GM23248 (cell line): ENCODE results near the gene DOK6. TPM values are rescaled to one million over a fixed set of nuclear protein-coding genes. Genes with fewer than 3 reads are reported as not detected.

Experiments used
- DNase-seq: peaks from one replicate; pipeline ENCODE4 v3.0.0-alpha.2; 2015
- H2AFZ ChIP-seq: fragments of 200-600 bp; sonication (generic); 2 replicates; pipeline ENCODE4 v1.6.1; 2016; ENCODE audit warnings: antibody characterized with exemption
- H3F3A ChIP-seq: fragments of 200-600 bp; sonication (generic); 2 replicates; pipeline ENCODE4 v1.6.1; 2016; ENCODE audit warnings: mild to moderate bottlenecking, antibody characterized with exemption, mixed run types; ENCODE audit not compliant: insufficient read depth
- H3K27ac ChIP-seq: fragments of 200-600 bp; sonication (generic); 2 replicates; pipeline ENCODE4 v1.5.1; 2016; ENCODE audit warnings: mild to moderate bottlenecking
- H3K27me3 ChIP-seq: fragments of 200-600 bp; sonication (generic); replicated peaks from 2 replicates; pipeline ENCODE4 v1.6.1; 2016; ENCODE audit warnings: mild to moderate bottlenecking; ENCODE audit not compliant: insufficient read depth
- H3K36me3 ChIP-seq: fragments of 200-600 bp; sonication (generic); 2 replicates; pipeline ENCODE4 v1.6.1; 2016; ENCODE audit warnings: low read depth, mild to moderate bottlenecking
- H3K4me1 ChIP-seq: fragments of 200-600 bp; sonication (generic); 2 replicates; pipeline ENCODE4 v1.6.1; 2016; ENCODE audit warnings: mild to moderate bottlenecking; ENCODE audit not compliant: insufficient read depth
- H3K4me2 ChIP-seq: fragments of 200-600 bp; sonication (generic); one replicate; pipeline ENCODE4 v1.6.1; 2016; ENCODE audit warnings: mild to moderate bottlenecking; ENCODE audit not compliant: unreplicated experiment
- H3K4me3 ChIP-seq: fragments of 200-600 bp; sonication (generic); 2 replicates; pipeline ENCODE4 v1.5.1; 2016; ENCODE audit warnings: mild to moderate bottlenecking
- H3K79me2 ChIP-seq: fragments of 200-600 bp; sonication (generic); 2 replicates; pipeline ENCODE4 v1.6.1; 2016; ENCODE audit warnings: mild to moderate bottlenecking; ENCODE audit not compliant: insufficient read depth
- H3K9ac ChIP-seq: fragments of 200-600 bp; sonication (generic); 2 replicates; pipeline ENCODE4 v1.6.1; 2016; ENCODE audit warnings: mild to moderate bottlenecking
- H3K9me2 ChIP-seq: fragments of 200-600 bp; sonication (generic); 2 replicates; pipeline ENCODE4 v1.6.1; 2016; ENCODE audit warnings: mixed run types, mild to moderate bottlenecking, moderate library complexity; ENCODE audit not compliant: insufficient read depth
- H3K9me3 ChIP-seq: fragments of 200-600 bp; sonication (generic); one replicate; pipeline ENCODE4 v1.6.1; 2017; ENCODE audit warnings: low read depth
- H4K20me1 ChIP-seq: fragments of 200-600 bp; sonication (generic); 2 replicates; pipeline ENCODE4 v1.6.0; 2016; ENCODE audit not compliant: insufficient read depth
- EZH2 ChIP-seq: fragments of 200-600 bp; sonication (generic); IDR thresholded peaks from 2 replicates; pipeline ENCODE4 v1.6.1; 2018; ENCODE audit warnings: antibody characterized with exemption, mild to moderate bottlenecking; ENCODE audit not compliant: insufficient read depth, poor library complexity, severe bottlenecking
- EZH2phosphoT487 ChIP-seq: fragments of 200-600 bp; sonication (generic); IDR thresholded peaks from 2 replicates; pipeline ENCODE4 v1.6.1; 2018; ENCODE audit warnings: antibody characterized with exemption, moderate library complexity, mild to moderate bottlenecking, low read depth; ENCODE audit not compliant: insufficient read depth
- WGBS, 2 experiments: methylation state at CpG; one replicate each; pipeline ENCODE4 v1.1.6; 2015 to 2017; ENCODE audit warnings: low lambda C conversion rate in 2 of 2, low coverage in 1 of 2; ENCODE audit errors: missing lambda C conversion rate in 2 of 2; 5-methylcytosine and 5-hydroxymethylcytosine counted together
- in situ Hi-C: fragments of 300-500 bp; cut with MboI; formaldehyde crosslinking; loops from 2 replicates; pipeline ENCODE4 v1.15.0; 2020
- polyA plus RNA-seq: library from polyadenylated mRNA; unstranded; fragments of >200 nt; fragmentation: Nextera tagmentation; extraction: Ambion mirVana; gene quantifications from 2 replicates; pipeline ENCODE4 v1.2.1, GENCODE V29; 2016
- total RNA-seq: library from RNA; depleted of rRNA; stranded (reverse); fragments of >200 nt; shearing (Covaris generic); gene quantifications from 2 replicates; pipeline ENCODE4 v1.2.3, GENCODE V29; 2014

DOK6 gene
- total and polyA plus RNA-seq, 2 experiments from 2014 or later, result 1.1 to 5.2 TPM

GRCh38 chr18:69490813-69491212 is 90.1 kb downstream of the DOK6 start:
- DNase-seq, result peak; percentile 65
- 57 to 58% methylated on average over 4 of the region's 4 CpGs for WGBS, 2 experiments
- Histone ChIP-seq H3K9ac (no peak overlapping the region), H3K9me2 (0 out of 2 replicates have a peak, but pooled peaks cover 5% of the 10 kb centered on the region), H2AFZ (no peak overlapping the region), H3K36me3 (no peaks in the 10 kb centered on the region), H3K79me2 (no peaks in the 10 kb centered on the region), H3K4me1 (peaks cover 8% of the 10 kb centered on the region; the same call in 1 of the 2 replicates), H3K4me3 (no peak overlapping the region), H3K27ac (no peak overlapping the region), H3K27me3 (no peaks in the 10 kb centered on the region), H3K9me3 (no peaks in the 10 kb centered on the region), H3K4me2 (peak overlapping the region; percentile 12), H4K20me1 (no peaks in the 10 kb centered on the region), H3F3A (no peaks in the 10 kb centered on the region)
- TF ChIP-seq EZH2 (no peak), EZH2phosphoT487 (no peak)
- in situ Hi-C loops, result no loop called here

- no peaks in the 10 kb centered on the region for H4K20me1 ChIP-seq
- H3K9me2 ChIP-seq, result 0 out of 2 replicates have a peak, but pooled peaks cover 5% of the 10 kb centered on the region
- no peaks in the 10 kb centered on the region for H3F3A ChIP-seq
- H3K4me2 ChIP-seq, result no peak overlapping the region
- no peaks in the 10 kb centered on the region for H3K36me3 ChIP-seq
- in situ Hi-C loops, result no loop called here
- H3K9ac ChIP-seq, result no peak overlapping the region
- H3K4me1 ChIP-seq, result peaks cover 8% of the 10 kb centered on the region; the same call in 1 of the 2 replicates
- no peak overlapping the region for H3K4me3 ChIP-seq
- no peak for TF ChIP-seq EZH2
- no peak for TF ChIP-seq EZH2phosphoT487
- H2AFZ ChIP-seq, result no peak overlapping the region
- no peaks in the 10 kb centered on the region for H3K79me2 ChIP-seq
- no peaks in the 10 kb centered on the region for H3K27me3 ChIP-seq
- no peak for DNase-seq
- no peak overlapping the region for H3K27ac ChIP-seq
- WGBS, 2 experiments, result 76 to 81% methylated on average over 2 of the region's 2 CpGs
- H3K9me3 ChIP-seq, result no peaks in the 10 kb centered on the region
These were observed 90.9 kb downstream of the DOK6 start for GRCh38 chr18:69491576-69491975.

GRCh38 chr18:69492861-69493260 is 92.2 kb downstream of the DOK6 start:
- in situ Hi-C loops, result no loop called here
- H4K20me1 ChIP-seq, result no peaks in the 10 kb centered on the region

GRCh38 chr18:69494841-69495240 is 94.2 kb downstream of the DOK6 start:
- no peak overlapping the region for H3K27ac ChIP-seq
- no peak for DNase-seq
- no peaks in the 10 kb centered on the region for H3K79me2 ChIP-seq
- WGBS, 2 experiments, result 89 to 94% methylated on average over 4 of the region's 4 CpGs
- no peak overlapping the region for H3K9ac ChIP-seq
- in situ Hi-C loops, result no loop called here
- H3K36me3 ChIP-seq, result no peaks in the 10 kb centered on the region
- H4K20me1 ChIP-seq, result no peaks in the 10 kb centered on the region
- H3K4me3 ChIP-seq, result no peak overlapping the region
- TF ChIP-seq EZH2 (no peak), EZH2phosphoT487 (no peak)
- H3K27me3 ChIP-seq, result no peaks in the 10 kb centered on the region
- H2AFZ ChIP-seq, result no peak overlapping the region
- peaks cover 8% of the 10 kb centered on the region; the same call in 1 of the 2 replicates for H3K4me1 ChIP-seq
- no peaks in the 10 kb centered on the region for H3K9me3 ChIP-seq
- no peaks in the 10 kb centered on the region for H3K9me2 ChIP-seq
- no peak overlapping the region for H3K4me2 ChIP-seq
- H3F3A ChIP-seq, result no peaks in the 10 kb centered on the region

More at GRCh38 chr18:69492861-69493260, 92.2 kb downstream of the DOK6 start:
- no peak for DNase-seq
- Histone ChIP-seq H3K4me1 (peaks cover 8% of the 10 kb centered on the region; the same call in 1 of the 2 replicates), H3K36me3 (no peaks in the 10 kb centered on the region), H3K9ac (no peak overlapping the region), H3K4me2 (no peak overlapping the region), H3K27ac (no peak overlapping the region), H3K27me3 (no peaks in the 10 kb centered on the region), H3F3A (no peaks in the 10 kb centered on the region), H3K4me3 (no peak overlapping the region), H2AFZ (no peak overlapping the region), H3K9me3 (no peaks in the 10 kb centered on the region), H3K79me2 (no peaks in the 10 kb centered on the region), H3K9me2 (0 out of 2 replicates have a peak, but pooled peaks cover 5% of the 10 kb centered on the region)
- WGBS, 2 experiments, result 56 to 68% methylated on average over 2 of the region's 2 CpGs
- TF ChIP-seq EZH2phosphoT487 (no peak), EZH2 (no peak)

GRCh38 chr18:69495338-69495737 is 94.7 kb downstream of the DOK6 start:
- H3K4me2 ChIP-seq, result no peak overlapping the region
- H3K9me2 ChIP-seq, result no peaks in the 10 kb centered on the region
- H2AFZ ChIP-seq, result no peak overlapping the region
- TF ChIP-seq EZH2phosphoT487 (no peak), EZH2 (no peak)
- no peaks in the 10 kb centered on the region for H3K36me3 ChIP-seq
- H4K20me1 ChIP-seq, result no peaks in the 10 kb centered on the region
- DNase-seq, result no peak
- no peak overlapping the region for H3K4me3 ChIP-seq
- no peaks in the 10 kb centered on the region for H3K27me3 ChIP-seq
- no peaks in the 10 kb centered on the region for H3F3A ChIP-seq
- H3K9me3 ChIP-seq, result no peaks in the 10 kb centered on the region
- no peaks in the 10 kb centered on the region for H3K79me2 ChIP-seq
- H3K4me1 ChIP-seq, result peaks cover 8% of the 10 kb centered on the region; the same call in 1 of the 2 replicates
- in situ Hi-C loops, result no loop called here
- WGBS, 2 experiments, result 69 to 78% methylated on average over 5 of the region's 5 CpGs
- no peak overlapping the region for H3K27ac ChIP-seq
- H3K9ac ChIP-seq, result no peak overlapping the region
